HG03378 (cell line): ENCODE results near the gene SLC25A10.

Experiments
- ATAC-seq: cut with Tn5 transposase; IDR thresholded peaks from one replicate; pipeline ENCODE4 v1.9.1; 2021; ENCODE audit warnings: mild to moderate bottlenecking, moderate library complexity; ENCODE audit not compliant: unreplicated experiment

SLC25A10 gene

DNA sequence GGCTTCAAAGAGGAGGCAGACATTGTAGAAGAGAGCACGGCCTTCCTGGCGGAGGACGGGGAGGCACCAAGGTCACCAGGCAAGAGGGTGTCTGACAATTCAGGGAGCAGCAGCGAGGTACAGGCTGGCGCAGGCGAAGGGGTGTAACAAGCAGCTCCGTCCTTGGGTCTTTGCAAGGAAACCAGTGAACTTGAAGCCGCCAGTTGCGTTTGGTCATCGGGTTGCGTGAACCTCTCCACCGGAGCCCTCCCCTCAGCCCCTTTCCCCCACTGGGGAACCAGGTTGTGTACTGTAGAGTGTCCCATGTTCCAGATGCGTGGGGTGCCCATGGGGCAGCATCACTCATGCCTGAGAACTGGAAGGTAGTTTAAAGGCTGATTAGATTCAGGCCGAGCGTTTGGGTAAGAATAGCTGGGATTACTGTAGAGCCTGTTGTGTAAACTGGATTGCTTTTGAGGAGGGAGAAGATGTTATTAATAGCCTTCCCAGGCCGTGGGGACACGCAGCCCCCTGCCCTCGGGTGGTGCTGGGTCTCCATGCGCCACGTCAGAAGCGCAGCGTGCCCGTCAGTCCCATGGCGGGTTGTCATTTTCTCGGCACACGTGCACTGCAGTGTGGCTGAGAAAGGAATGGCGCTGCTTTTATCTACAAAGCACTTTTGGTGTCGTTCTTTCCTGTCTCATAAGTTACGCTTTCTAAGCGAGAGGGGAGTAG lies 6.4 kb upstream of the SLC25A10 start:
- no peak for ATAC-seq

DNA sequence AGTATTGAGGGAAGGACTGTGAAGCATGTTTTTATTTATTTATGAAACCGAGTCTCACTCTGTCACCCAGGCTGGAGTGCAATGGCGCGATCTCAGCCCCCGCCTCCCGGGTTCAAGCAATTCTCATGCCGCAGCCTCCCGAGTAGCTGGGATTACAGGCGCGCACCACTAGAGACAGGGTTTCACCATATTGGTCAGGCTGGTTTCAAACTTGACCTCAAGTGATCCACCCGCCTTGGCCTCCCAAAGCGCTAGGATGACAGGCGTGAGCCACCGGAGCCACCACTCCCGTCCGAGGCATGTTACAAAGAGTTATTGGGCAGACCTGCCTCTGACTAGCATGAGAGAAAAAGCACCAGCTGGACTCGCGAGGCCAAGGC lies 5.9 kb upstream of the SLC25A10 start:
- ATAC-seq = no peak

DNA sequence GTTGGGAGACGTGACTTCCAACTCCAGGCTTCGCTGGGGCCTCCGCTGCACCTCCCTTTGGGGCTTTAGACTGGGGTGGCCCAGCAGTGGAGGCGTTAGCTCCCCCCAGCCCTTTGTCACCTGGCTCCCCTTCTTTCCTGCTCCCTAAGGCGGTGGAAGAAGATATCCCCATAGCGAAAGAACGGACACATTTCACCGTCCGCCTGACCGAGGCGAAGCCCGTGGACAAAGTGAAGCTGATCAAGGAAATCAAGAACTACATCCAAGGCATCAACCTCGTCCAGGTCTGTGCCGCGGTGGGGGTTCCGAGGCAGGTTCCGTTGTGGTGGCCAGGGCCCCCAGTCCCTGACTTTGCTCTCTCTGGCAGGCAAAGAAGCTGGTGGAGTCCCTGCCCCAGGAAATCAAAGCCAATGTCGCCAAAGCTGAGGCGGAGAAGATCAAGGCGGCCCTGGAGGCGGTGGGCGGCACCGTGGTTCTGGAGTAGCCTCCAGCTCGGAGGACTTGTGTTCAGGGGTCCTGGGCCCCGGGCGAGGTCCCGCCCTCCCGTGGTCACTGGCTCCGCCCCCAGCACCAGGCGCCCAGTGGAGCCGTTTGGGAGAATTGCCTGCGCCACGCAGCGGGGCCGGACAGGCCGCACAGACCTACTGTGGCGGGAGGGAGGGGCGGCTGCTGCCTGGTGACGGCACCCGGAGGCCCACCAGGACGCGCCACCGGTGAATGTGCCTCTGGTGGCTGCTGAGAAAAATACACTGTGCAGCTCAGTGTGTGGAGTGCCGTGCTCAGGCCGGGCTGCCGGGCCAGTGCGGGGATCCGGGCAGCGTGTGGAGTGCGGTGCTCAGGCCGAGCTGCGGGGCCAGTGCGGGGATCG lies 5.1 kb upstream of the SLC25A10 start:
- ATAC-seq = no peak

DNA sequence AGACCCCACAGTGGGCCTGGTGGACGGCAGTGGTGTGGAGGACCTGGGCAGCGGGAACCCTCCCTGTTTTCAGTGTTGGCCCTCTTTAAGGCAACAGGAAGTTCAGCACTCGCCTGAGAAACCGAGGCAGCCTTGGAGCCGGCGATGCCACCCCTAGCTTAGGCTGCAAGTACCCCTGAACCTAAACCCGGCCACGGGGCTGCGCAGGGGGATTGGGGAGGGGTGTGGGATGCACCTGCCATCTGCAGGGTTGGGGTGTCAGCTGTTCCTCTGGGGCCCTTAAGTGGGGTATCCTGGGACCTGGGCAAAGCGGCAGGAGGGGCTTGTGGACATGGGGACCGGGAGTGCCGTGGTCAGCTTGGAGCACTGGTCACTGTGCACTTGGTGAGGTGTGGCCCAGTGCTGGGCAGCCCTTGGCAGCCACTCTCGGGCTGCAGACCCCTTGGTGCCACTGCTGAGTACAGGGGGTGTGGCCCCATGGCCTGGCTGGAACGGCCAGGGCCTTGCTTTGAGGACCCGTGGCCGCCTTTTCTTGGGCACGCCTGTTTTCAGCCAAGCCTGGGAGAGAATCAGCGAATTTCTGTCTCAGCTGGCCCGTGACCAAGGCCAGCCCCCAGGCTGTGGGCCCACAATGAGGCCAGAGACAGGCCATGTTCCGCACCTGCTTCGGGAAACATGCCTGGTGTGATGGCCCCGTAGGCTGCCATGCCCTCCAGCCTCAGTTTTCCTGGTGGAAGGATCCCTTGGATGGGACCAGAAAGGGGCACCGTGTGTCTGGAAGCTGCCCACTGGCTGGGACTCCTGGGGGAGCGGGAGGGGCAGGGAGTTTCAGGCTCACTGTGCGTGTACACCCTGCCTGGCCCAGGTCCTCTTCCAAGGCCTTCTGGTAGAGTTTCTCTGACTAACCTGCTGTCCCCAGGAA lies 4.1 kb upstream of the SLC25A10 start:
- ATAC-seq = no peak

DNA sequence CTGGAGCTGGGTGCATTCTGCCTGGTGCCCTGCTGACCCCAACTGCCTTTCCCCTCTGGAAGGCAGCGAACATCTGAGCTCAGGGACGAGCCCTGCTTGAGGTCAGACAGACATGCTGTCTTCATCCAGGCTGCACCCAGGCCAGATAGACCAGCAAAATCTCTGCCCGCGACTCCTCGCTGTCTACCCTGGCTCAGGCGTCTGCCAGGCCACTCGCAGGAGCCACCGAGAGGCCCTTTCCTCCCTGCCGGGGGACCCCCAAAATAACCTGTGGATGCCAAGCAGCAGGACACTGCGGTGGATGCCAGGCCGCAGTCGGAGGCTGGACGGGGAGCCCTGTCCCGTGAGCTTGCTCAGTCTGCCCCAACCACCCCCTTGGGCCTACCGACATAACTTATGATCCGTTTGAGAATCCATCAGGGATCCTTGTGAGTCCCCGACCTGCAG lies 3.3 kb upstream of the SLC25A10 start:
- ATAC-seq = no peak

DNA sequence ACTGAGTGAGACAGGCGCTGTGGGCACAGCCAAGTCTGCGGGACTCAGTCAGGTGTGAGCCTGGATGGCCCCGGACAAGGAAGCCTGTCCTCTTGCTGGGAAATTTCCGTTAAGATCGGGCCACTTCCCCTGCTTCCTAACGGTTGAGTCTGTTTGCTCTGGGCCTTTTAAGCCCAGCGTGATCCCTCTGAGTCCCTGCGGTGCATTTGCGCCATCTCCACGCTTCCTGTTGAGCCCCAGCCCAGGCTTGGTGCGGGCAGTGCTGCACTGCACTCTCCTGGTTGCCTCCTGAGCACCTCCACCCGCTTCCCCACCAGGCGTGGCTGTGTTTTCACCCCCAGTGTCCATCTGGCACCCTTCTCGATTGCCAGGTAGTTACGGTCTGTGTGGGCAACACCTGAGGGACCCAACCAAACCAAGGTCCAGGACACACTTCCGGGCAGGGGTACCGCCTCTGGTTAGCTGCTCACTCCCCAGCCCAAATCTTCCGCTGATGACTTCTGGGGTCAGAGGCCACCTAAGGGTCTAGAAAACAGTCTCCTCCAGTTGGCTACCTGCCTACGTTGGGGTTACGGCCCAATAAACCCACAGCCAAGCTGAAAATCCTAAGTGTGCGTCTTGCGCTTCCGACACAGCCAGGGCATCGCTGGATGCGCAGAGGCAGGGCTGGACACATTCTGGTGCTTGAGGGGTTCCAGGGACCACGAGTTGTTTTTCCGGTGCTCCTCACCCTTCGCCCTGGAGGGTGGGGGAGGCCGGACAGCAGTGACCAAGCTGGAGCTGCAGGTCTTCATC lies 1.4 kb upstream of the SLC25A10 start:
- no peak for ATAC-seq

DNA sequence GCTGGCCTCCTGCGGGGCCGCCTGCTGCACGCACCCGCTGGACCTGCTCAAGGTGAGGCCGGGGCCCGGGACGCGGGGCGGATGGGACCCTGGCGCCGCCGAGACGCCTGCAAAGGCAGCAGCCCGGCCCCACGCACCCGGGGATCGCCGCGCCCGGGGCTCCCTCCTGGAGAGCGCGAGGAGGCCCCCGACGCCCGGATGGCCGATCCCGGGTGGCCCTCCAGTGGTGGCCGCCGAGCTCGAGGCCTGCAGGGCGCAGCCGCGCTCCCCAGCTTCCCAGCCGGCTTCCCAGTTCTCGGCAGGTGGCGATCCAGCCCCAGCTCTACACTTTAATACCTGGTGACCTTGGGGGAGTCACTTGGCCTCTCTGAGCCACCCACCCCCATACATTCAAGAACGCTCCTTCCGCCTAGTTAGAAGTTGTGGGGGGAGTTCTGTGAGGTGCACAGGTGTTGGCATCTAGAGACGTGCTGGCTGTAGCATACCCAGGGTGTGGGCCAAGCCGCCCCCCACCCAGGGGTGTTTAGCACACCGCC lies 452 bp downstream of the SLC25A10 start:
- no peak for ATAC-seq

DNA sequence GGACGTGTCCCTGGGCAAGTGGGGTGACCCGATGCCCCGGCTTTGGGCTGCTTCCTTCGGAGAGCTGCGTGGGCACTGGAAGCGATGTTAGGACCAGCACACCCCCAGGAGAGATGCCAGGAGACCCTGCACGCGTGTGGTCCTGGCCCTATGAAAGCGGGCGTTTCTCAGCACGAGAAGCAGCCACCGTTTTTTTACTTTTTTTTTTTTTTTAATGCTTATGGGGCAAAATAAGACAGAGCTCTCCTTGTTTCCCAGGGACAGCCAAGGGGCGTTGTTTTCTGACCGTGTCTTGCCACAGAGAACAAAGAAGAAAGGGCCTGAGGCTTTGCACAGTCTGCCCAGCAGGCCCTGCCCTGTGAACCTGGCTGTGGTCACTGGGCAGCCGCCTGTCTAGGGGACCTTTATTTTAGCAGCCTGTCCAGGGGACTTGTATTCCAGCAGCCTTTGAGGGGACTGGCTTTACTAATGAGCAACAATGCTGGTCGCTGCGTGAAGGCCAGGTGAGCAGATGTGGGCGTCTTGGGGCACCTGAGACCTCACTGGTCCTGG lies 996 bp downstream of the SLC25A10 start:
- ATAC-seq = no peak

DNA sequence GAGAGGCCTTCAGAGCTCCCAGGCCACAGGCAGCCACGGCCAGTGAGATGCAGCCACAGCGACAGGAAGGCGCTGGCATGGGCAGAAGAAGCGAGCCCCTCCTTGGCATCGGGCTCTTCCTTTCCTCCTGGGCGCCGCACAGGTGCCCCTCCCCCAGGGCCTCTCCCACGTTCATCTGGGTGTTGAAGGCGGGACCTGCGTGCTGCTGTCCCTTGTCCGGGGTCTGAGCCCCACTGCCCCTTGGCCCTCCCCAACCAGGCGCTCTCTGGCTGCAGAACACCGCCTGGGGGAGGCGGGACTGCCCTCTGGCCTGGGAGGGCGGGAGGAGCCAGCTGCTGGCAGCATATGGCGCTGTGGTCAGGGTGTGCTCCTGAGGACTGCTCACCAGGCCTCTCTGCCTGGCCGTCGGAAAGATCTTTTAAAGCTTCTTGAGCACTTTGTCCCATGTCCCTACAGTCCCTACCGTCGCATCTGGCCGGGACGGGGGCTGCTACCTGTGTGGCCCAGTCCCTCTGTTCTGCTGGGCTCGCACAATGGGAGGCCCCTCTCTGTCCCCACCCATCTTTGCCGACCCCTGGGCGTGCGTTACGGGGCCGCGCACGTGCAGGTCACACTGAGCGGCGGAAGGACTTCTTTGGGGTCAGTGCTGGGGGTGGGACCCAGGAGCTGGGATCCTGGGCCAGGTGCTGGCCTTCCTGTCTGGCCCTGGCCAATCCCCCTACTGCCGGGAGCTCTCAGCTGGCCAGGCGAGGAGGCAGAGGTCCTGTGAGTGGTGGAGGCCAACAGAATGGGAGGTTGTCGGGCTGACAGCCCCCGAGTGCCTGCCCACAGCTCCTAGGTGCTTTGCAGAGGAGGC lies 1.7 kb downstream of the SLC25A10 start:
- no peak for ATAC-seq

DNA sequence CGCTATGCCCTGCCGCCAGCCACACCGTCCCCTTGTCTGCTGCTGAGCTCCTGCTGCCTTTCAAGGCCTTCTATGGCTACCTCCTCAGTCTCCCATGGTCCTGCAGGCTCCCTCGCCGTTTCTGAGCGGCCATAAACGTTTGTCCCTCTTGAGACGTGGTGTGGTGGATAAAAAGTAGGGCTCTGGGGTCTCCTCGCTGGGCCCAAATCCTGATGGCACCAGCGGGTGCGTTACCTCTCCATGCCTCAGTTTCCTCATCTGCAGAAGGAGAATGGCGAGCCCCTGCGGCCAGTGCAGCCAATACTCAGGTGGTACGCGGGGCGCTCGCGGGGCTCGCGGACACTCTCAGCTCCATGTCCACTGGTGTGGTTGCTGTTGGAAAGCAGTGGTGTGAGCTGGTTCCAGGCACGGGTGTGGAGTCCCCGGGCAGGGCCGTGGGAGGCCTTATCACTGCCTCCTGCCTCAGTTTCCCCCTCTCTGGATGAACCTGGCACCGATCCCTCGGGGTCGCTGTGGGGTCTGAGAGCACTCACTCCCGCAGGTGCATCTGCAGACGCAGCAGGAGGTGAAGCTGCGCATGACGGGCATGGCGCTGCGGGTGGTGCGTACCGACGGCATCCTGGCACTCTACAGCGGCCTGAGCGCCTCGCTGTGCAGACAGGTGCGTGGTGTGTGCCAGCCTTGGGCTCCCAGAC lies 2.5 kb downstream of the SLC25A10 start:
- no peak for ATAC-seq

DNA sequence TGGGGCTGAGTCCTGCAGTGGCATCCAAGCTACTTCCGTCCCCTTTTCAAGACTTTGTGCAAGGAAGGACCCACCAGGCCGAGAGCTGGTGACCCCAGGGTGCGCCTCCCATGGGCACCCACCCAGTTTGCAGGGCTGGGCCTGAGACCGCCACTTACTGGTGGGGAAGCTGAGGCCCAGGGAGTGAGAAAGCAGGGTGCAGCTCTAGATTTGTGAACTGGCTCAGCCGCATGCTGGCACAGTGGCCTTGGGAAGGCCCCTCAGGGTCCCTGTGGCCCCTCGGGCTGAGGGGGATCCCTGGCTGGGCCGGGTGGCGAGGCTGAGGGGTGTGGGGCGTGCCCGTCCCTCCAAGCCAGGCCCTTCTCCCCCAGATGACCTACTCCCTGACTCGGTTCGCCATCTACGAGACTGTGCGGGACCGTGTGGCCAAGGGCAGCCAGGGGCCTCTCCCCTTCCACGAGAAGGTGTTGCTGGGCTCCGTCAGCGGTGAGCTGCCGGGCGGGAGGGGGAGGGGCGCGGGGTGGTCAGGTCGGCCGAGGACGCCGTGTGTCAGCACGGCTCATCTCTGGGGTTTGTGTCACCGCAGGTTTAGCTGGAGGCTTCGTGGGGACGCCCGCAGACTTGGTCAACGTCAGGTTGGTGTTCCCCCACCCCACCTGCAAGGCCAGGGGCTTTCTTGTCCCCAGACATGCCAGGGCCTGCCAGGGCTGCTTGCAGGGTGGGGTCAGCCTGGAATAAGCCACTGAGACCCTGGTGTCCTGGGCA lies 3.2 kb downstream of the SLC25A10 start:
- ATAC-seq = no peak

DNA sequence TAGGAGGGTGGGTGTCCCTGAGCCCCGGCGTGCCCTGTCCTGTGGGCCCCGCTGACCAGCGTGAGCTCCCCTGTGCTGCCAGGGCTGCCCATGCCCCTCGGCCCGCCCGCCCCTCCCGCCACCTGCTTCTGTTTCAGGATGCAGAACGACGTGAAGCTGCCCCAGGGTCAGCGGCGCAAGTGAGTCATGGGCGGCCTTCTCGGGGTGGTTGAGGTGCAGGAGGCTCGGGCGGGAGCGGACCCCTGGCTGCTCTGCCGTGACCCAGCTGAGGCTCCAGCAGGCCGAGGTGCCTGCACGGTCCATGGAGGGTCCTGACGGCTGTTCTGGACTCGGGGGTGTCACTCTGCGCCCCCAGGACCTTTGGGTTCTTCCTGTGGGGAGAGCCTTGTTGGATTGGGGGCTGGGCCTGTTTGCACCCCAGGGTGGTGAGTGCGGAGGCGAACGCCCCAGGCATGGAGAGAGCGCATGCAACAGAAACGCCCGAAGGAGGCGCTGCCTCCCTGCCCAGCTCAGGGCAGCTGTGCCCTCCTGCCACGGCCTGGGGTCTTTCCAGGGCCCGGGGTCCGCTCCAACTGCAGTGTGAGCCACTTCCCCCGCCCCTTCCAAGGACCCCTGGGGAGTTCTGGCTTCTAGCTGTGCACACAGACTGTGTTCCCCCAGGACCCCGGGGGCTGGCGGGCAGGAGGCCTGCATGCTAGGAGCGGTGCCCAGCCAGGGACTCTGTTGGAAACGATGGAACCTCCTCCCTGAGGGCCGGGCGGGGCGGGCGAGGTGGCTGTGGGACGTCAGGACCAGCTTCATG lies 4.0 kb downstream of the SLC25A10 start:
- ATAC-seq = no peak

DNA sequence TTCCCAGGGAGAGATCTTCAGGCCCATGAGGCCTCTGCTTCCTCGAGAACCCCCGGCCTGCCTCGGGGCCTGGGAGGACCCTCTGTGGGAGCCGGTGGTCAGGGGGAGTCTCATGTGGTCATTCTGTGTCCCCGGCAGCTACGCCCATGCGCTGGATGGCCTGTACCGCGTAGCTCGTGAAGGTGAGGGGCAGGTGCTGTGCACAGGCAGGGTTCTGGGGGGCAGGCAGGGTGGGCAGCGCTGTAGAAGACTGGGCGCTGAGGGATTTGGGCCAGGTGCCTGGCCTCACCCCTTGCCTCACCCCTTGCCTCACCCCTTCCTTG lies 4.6 kb downstream of the SLC25A10 start:
- ATAC-seq = no peak

DNA sequence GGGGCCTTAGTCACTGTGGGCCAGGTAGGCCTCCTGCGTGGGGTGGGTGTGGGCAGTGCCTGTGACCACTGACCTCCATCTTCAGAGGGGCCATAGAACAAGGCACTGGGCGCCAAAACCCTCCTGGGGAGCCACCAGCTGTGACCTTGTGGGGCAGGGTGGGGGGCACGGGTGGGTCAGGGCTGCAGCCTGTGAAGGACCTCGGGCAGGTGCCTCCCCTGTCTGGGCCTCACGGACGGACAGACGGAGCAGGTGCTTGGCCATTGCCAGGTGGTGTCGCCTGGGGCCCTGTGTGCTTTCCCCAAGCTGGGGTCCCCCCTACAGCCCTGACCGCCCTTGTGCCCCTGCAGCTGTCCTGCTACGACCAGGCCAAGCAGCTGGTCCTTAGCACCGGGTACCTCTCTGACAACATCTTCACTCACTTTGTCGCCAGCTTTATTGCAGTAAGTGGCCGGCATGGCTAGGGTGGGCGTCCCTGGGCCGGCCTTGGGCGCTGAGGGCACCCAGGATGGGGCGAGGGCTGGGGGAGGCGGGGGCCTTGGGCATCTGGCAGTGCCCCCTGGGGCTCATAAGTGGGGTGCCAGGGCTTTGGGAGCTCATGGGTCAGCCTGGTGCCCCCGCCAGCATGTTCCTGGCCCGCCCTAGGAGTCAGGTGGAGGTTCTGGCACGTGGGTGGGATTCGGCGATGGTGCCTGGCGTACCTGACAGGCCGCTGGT lies 5.1 kb downstream of the SLC25A10 start:
- ATAC-seq = no peak

DNA sequence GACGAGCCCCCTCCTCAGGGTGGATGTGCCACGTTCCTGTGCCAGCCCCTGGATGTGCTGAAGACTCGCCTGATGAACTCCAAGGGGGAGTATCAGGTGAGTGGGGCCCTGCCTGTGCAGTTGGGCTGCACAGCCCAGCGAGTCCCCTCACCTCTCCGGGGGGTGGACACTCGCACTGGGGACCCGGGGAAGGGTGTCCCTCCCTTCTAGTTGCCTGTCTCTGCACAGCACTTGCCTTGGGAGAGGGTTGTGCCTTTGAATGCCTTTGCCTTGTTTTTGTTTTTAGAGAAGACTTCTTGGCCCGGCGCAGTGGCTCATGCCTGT lies 5.6 kb downstream of the SLC25A10 start:
- ATAC-seq = no peak
